ENCODE results near the gene OLFML2B. TPM values are rescaled to one million over a fixed set of nuclear protein-coding genes. Genes with fewer than 3 reads are reported as not detected.

OLFML2B gene
- total and polyA plus RNA-seq, 12 donors = 5.5 to 24.4 (median 15.7) TPM

DNA sequence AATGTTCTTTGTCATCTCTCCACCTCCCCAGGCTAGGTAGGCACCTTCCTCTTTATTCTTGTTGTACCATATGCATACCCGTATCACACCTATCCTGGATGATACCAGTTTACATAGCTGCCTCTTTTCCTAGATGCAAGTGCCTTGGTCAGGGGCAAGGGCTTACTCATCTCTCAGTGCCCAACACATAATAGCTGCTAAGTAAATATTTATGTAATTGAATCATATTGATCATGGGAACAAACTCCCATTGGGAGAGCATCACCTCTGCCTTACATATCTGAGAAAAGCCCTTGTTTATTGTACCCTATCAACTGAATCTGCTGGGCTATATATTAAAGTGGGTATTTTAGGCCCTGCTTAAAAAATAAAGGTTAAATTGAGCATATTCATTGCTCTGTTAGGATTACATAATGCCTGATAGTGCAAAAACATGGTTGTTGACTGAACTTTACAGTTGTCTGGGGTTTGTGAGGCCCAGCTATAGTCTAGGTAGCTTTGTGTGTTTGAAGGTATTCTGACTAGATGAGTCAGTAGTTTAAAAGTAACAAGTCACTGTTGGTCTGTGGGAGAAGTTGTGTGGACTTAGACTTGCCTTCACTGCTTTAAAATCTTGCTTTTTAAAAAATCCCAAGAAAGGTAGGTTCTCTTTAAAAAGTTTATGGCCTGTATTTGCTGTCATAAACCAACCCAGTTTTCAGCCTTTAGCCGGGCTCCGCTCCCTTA lies 82.6 kb downstream of the OLFML2B start:
- WGBS, 4 donors = 63 to 84% (median 75%) methylated on average over 3 of the region's 3 CpGs

DNA sequence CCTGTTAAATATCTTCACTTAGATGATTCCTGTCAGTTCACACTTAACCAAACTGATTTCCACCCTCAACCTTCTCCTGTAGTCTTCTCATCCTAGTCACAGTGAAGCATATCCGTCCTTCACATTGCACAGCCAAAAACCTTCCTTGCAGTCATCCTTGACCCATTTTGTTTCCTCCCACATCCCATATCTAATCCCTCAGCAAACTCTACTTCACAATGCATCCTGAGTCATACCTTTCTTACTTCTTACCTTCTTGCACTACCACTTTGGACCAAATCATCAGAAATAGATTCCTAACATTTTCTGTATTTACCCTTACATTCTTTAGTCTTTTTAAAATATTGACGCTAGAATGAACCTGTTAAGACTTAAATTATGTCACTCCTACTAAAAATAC lies 86.9 kb downstream of the OLFML2B start:
- intact Hi-C loops (cut with DNase I) = no loop called here
- 84 to 90% (median 88%) methylated on average over 2 of the region's 2 CpGs for WGBS, 4 donors
- Histone ChIP-seq H3K27ac (no peak overlapping the region), H3K9me3 (replicated peaks in 1 of 3) (no peaks in the 10 kb centered on the region), H3K4me3 (no peak overlapping the region), H3K27me3 (no peaks in the 10 kb centered on the region), H3K4me1 (replicated peaks in 1 of 2) (no peaks in the 10 kb centered on the region), H3K36me3 (replicated peaks in 1 of 2) (no peaks in the 10 kb centered on the region)
- no peak for DNase-seq
- no peak for TF ChIP-seq CTCF (IDR thresholded peaks at IDR 0.05)
- TF ChIP-seq POLR2A (IDR thresholded peaks at IDR 0.05) = no peak

More for the DNA sequence above, 82.6 kb downstream of the OLFML2B start:
- TF ChIP-seq POLR2A (IDR thresholded peaks at IDR 0.05) (no peak), CTCF (IDR thresholded peaks at IDR 0.05) (no peak)
- Histone ChIP-seq H3K9me3 (replicated peaks in 1 of 3) (no peaks in the 10 kb centered on the region), H3K27ac (no peak overlapping the region), H3K27me3 (no peaks in the 10 kb centered on the region), H3K36me3 (replicated peaks in 1 of 2) (peaks cover 0 to 14% of the 10 kb centered on the region in 2 donors), H3K4me3 (no peak overlapping the region), H3K4me1 (replicated peaks in 1 of 2) (no peaks in the 10 kb centered on the region)
- intact Hi-C loops (cut with DNase I) = no loop called here
- DNase-seq = no peak

DNA sequence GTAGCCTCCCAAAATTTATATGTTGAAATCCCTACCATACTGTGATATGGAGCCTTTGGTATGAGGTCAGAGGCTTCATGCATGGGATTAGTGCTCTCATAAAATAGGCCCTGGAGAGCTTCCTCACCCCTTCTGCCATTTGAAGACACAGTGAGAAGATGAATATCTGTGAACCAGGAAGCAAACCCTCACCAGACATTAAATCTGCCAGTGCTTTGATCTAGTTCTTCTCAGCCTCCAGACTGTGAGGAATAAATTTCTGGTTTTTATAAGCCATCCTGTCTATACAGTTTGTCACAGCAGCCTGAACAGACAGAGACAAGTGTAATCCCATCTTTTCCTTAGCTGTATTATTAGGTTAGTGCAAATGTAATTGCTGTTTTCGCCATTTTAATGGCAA lies 88.4 kb downstream of the OLFML2B start:
- intact Hi-C loops (cut with DNase I) = no loop called here

More for the DNA sequence above, 88.4 kb downstream of the OLFML2B start:
- TF ChIP-seq POLR2A (IDR thresholded peaks at IDR 0.05) (no peak), CTCF (IDR thresholded peaks at IDR 0.05) (no peak)
- Histone ChIP-seq H3K9me3 (replicated peaks in 1 of 3) (no peaks in the 10 kb centered on the region), H3K4me3 (no peak overlapping the region), H3K27me3 (no peaks in the 10 kb centered on the region), H3K27ac (no peak overlapping the region), H3K36me3 (replicated peaks in 1 of 2) (no peaks in the 10 kb centered on the region), H3K4me1 (replicated peaks in 1 of 2) (peaks cover 0 to 3% of the 10 kb centered on the region in 2 donors)
- DNase-seq = no peak
- 94 to 98% (median 97%) methylated on average over 1 of the region's 1 CpG for WGBS, 4 donors
